ENCODE results near the gene AMACR. TPM values are rescaled to one million over a fixed set of nuclear protein-coding genes. Genes with fewer than 3 reads are reported as not detected.

Gene AMACR
- total and polyA plus RNA-seq, 2 of the 13 experiments (the other 11 are each of a cell fraction or from before 2014, with no cell fraction given) = 8.9 to 19.7 TPM

DNA sequence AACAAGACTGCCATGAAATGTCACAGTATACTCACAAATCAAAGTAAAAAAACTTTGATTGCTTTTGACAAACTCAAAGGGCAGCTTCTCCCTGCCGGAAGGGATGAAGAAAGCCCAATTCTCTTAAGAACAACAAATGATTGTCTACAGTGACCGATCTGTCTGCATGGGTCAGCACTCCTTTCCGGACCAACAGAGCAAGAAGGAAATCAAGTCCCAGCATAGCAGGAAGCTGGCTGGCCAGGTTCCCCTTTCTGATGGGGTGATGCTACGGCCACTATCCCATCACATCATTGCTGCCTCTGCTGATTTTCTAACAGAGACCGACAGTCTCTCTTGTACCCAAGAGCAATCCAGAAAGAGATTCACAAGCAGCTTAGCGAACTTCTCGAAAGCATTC lies 34.5 kb upstream of the AMACR start (continued):
- TF ChIP-seq, protein P1, sequence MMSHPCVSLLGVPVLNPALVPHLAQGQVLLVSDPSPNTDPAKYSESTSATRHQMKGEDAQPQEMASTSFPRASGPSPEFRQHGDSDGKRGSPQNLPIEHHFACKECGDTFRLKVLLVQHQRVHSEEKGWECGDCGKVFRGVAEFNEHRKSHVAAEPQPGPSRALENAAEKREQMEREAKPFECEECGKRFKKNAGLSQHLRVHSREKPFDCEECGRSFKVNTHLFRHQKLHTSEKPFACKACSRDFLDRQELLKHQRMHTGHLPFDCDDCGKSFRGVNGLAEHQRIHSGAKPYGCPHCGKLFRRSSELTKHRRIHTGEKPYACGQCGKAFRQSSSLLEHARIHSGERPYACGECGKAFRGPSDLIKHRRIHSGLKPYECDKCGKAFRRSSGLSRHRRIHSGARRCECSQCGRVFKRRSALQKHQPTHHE (CRISPR knock-in tag; IDR thresholded peaks at IDR 0.05; ENCODE audit: borderline replicate concordance) = no peak

DNA sequence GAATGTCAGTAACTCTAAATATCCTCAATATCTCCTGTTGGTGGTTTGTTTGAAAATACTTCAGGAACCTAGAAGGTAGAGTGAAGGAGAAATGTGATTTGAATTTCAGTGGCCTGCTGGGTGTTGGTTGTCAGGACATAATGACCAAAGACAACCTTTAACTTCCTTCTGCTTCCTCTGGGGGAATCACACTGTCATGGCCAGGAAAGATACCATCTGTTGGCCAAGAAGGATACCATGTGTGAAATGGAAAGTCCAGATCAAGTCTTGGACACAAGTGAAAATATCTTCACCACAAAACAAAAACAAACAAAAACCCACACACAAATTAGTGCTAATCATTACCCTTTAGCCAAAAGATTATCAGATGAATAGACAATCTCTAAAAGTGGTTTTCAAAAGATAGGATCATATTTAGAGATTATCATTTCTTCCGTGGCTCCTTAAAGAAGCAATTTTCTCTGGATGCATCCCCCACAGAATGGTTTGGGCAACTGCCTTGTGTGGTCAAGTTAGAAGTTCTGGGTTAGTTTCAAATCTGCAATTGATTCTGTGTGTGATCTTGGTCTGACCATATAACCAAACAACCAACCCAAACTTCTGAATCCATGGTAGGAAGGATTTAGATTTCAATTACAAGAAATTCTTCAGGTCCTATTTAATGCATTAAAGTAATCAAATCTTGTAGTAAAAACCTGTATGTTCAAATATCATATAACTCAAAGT lies 33.6 kb upstream of the AMACR start:
- Histone ChIP-seq H3K27me3 (ENCODE audit: control insufficient read depth in 1 of 2, insufficient read depth in 2 of 2, low read length in 2 of 2) (no peaks in the 10 kb centered on the region), H2AFZ (ENCODE audit: low read length) (no peak overlapping the region), H3K4me1 (ENCODE audit: insufficient read depth, low read length) (peaks cover 43% of the 10 kb centered on the region), H3K9me3 (ENCODE audit: low read length) (no peaks in the 10 kb centered on the region), H3K4me3 (replicated peaks in 1 of 3; ENCODE audit: insufficient read depth in 1 of 3, low read depth in 2 of 3, low read length in 3 of 3) (no peak overlapping the region), H3K79me2 (ENCODE audit: insufficient read depth, low read length) (no peaks in the 10 kb centered on the region), H3K27ac (ENCODE audit: extremely low read length, insufficient read depth, low read length) (no peak overlapping the region), H3K9ac (ENCODE audit: insufficient read depth, low read depth, low read length) (no peak overlapping the region), H4K20me1 (ENCODE audit: insufficient read depth, low read length) (no peaks in the 10 kb centered on the region), H3K4me2 (ENCODE audit: low read depth, low read length) (no peak overlapping the region), H3K36me3 (replicated peaks in 1 of 2; ENCODE audit: control insufficient read depth in 1 of 2, insufficient read depth in 2 of 2, low read length in 2 of 2) (no peaks in the 10 kb centered on the region)
- no peak for TF ChIP-seq ZNF878 (CRISPR knock-in tag; IDR thresholded peaks at IDR 0.05)
- TF ChIP-seq HOXA3 (CRISPR knock-in tag; IDR thresholded peaks at IDR 0.05) = no peak
- no peak for TF ChIP-seq KMT2B (CRISPR knock-in tag; IDR thresholded peaks at IDR 0.05)
- TF ChIP-seq ZNF335 (CRISPR knock-in tag; IDR thresholded peaks at IDR 0.05) = no peak
- TF ChIP-seq, protein P2, sequence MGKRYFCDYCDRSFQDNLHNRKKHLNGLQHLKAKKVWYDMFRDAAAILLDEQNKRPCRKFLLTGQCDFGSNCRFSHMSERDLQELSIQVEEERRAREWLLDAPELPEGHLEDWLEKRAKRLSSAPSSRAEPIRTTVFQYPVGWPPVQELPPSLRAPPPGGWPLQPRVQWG (CRISPR knock-in tag; IDR thresholded peaks at IDR 0.05; ENCODE audit: borderline replicate concordance, low read depth) = no peak
- no peak for TF ChIP-seq SIN3B (IDR thresholded peaks at IDR 0.05; ENCODE audit: low read length)
- TF ChIP-seq, protein P3, sequence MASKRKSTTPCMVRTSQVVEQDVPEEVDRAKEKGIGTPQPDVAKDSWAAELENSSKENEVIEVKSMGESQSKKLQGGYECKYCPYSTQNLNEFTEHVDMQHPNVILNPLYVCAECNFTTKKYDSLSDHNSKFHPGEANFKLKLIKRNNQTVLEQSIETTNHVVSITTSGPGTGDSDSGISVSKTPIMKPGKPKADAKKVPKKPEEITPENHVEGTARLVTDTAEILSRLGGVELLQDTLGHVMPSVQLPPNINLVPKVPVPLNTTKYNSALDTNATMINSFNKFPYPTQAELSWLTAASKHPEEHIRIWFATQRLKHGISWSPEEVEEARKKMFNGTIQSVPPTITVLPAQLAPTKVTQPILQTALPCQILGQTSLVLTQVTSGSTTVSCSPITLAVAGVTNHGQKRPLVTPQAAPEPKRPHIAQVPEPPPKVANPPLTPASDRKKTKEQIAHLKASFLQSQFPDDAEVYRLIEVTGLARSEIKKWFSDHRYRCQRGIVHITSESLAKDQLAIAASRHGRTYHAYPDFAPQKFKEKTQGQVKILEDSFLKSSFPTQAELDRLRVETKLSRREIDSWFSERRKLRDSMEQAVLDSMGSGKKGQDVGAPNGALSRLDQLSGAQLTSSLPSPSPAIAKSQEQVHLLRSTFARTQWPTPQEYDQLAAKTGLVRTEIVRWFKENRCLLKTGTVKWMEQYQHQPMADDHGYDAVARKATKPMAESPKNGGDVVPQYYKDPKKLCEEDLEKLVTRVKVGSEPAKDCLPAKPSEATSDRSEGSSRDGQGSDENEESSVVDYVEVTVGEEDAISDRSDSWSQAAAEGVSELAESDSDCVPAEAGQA (IDR thresholded peaks at IDR 0.05; ENCODE audit: low read depth) = no peak
- TF ChIP-seq, protein P3 (CRISPR knock-in tag; IDR thresholded peaks at IDR 0.05; ENCODE audit: borderline replicate concordance) = no peak
- no peak for TF ChIP-seq ZSCAN21 (CRISPR knock-in tag; IDR thresholded peaks at IDR 0.05; ENCODE audit: borderline replicate concordance)
- TF ChIP-seq XBP1 (CRISPR knock-in tag; IDR thresholded peaks at IDR 0.05) = no peak
- no peak for TF ChIP-seq NCOA2 (CRISPR knock-in tag; IDR thresholded peaks at IDR 0.05)
- FAIRE-seq = no peak
- ATAC-seq = no peak
- ChIA-PET CTCF (ENCODE audit: low intra/inter-chr PET ratio, low total read pairs) (no interaction called here), POLR2A (interaction anchor here (1.9 kb wide), 1 partner anchor 33 kb away, joined by 13 read pairs; the partner anchor contains the start of gene AMACR)
- intact Hi-C loops (cut with micrococcal nuclease; ENCODE audit: unreplicated experiment) (no loop called here), in situ Hi-C loops (cut with HindIII; ENCODE audit: extremely low pct_ligation_motif_present, low pct_unique_long_range_greater_than_20kb) (no loop called here)
- 92% methylated on average over 1 of the region's 1 CpG for WGBS (ENCODE audit: low lambda C conversion rate)
- no TSS peak for BruUV-seq (replicated peaks)
- no peak for DNase-seq (ENCODE audit: low spot score)
